SU-DHL-6 (cell line): Measurements from ENCODE around the gene TMEM109.

Experiments
- H2AFZ ChIP-seq: fragments of 200-600 bp; sonication (generic); 2 replicates; pipeline ENCODE4 v1.6.1; 2014; ENCODE audit warnings: low read depth, mild to moderate bottlenecking, moderate library complexity, mixed read lengths, antibody characterized with exemption, low read length; ENCODE audit not compliant: severe bottlenecking
- H3F3A ChIP-seq: fragments of 200-600 bp; shearing (Covaris generic); 2 replicates; pipeline ENCODE4 v1.6.0; 2016; ENCODE audit warnings: antibody characterized with exemption, mild to moderate bottlenecking; ENCODE audit not compliant: insufficient read depth
- H3K27ac ChIP-seq: fragments of 200-600 bp; sonication (generic); 2 replicates; pipeline ENCODE4 v1.5.1; 2016; ENCODE audit warnings: low read depth, mild to moderate bottlenecking, low read length, moderate library complexity, mixed read lengths
- H3K27me3 ChIP-seq: fragments of 200-600 bp; sonication (generic), shearing (Covaris generic); 2 replicates; pipeline ENCODE4 v1.6.0; 2014; ENCODE audit warnings: mild to moderate bottlenecking, low read length
- H3K36me3 ChIP-seq: fragments of 200-600 bp; sonication (generic); 2 replicates; pipeline ENCODE4 v1.6.1; 2014; ENCODE audit warnings: mild to moderate bottlenecking, low read length, mixed read lengths
- H3K4me2 ChIP-seq: fragments of 300-600, 200-600 bp; shearing (Covaris generic), sonication (generic); 2 replicates; pipeline ENCODE4 v1.6.0; 2014; ENCODE audit warnings: low read length, low read depth, mild to moderate bottlenecking; ENCODE audit not compliant: poor library complexity, severe bottlenecking
- H3K4me3 ChIP-seq: fragments of 200-600 bp; sonication (generic); 2 replicates; pipeline ENCODE4 v1.5.1; 2014; ENCODE audit warnings: antibody characterized with exemption, low read length, mild to moderate bottlenecking, mixed read lengths; ENCODE audit not compliant: insufficient read depth, poor library complexity, severe bottlenecking
- H3K79me2 ChIP-seq: fragments of 200-600 bp; sonication (generic); 2 replicates; pipeline ENCODE4 v1.6.1; 2014; ENCODE audit warnings: mild to moderate bottlenecking, low read length, moderate library complexity; ENCODE audit not compliant: insufficient read depth
- H3K9ac ChIP-seq: fragments of 200-600 bp; sonication (generic); 2 replicates; pipeline ENCODE4 v1.7.0; 2014; ENCODE audit warnings: mild to moderate bottlenecking, low read length
- H3K9me2 ChIP-seq: fragments of 200-600 bp; sonication (generic); replicated peaks from 2 replicates; pipeline ENCODE4 v1.6.1; 2014; ENCODE audit warnings: low read length; ENCODE audit not compliant: insufficient read depth
- H3K9me3 ChIP-seq: fragments of 200-600 bp; sonication (generic); 2 replicates; pipeline ENCODE4 v1.6.1; 2014; ENCODE audit warnings: low read length, mixed read lengths; ENCODE audit not compliant: insufficient read depth
- H4K20me1 ChIP-seq: fragments of 200-600 bp; sonication (generic); 2 replicates; pipeline ENCODE4 v1.6.1; 2014; ENCODE audit warnings: low read depth, mild to moderate bottlenecking, antibody characterized with exemption, low read length, moderate library complexity, mixed read lengths
- CTCF ChIP-seq: fragments of 200-600 bp; sonication (generic); IDR thresholded peaks from one replicate; pipeline ENCODE4 v1.5.1; 2017; ENCODE audit warnings: antibody characterized with exemption, mild to moderate bottlenecking, low read length, moderate library complexity; ENCODE audit not compliant: insufficient read depth, poor library complexity, severe bottlenecking
- EZH2phosphoT487 ChIP-seq: fragments of 200-600 bp; sonication (generic), shearing (Covaris generic); conservative IDR thresholded peaks from 2 replicates; pipeline ENCODE4 v1.6.1; 2018; ENCODE audit warnings: mild to moderate bottlenecking, antibody characterized with exemption, low read length, moderate library complexity, mixed read lengths

The TMEM109 gene

GRCh38 chr11:60872124-60872960 is 41.6 kb upstream of the TMEM109 start:
- H2AFZ ChIP-seq: no peak overlapping the region
- no peak overlapping the region for H3K27ac ChIP-seq
- H3K9me2 ChIP-seq: no peaks in the 10 kb centered on the region

GRCh38 chr11:60872961-60873524 is 40.9 kb upstream of the TMEM109 start:
- Histone ChIP-seq H3K9me2 (no peaks in the 10 kb centered on the region), H3K4me2 (no peak overlapping the region), H3K36me3 (no peaks in the 10 kb centered on the region; the same call in 1 of the 2 replicates), H3K27ac (no peak overlapping the region), H3K27me3 (no peaks in the 10 kb centered on the region), H4K20me1 (no peaks in the 10 kb centered on the region), H3K9ac (no peak overlapping the region), H3K79me2 (no peaks in the 10 kb centered on the region), H3F3A (no peaks in the 10 kb centered on the region), H3K4me3 (no peak overlapping the region), H3K9me3 (no peaks in the 10 kb centered on the region), H2AFZ (no peak overlapping the region)
- no peak for TF ChIP-seq EZH2phosphoT487
- no peak for TF ChIP-seq CTCF

More at GRCh38 chr11:60872124-60872960, 41.6 kb upstream of the TMEM109 start:
- Histone ChIP-seq H3F3A (no peaks in the 10 kb centered on the region), H4K20me1 (no peaks in the 10 kb centered on the region), H3K79me2 (no peaks in the 10 kb centered on the region), H3K36me3 (no peaks in the 10 kb centered on the region), H3K9me3 (no peaks in the 10 kb centered on the region), H3K9ac (no peak overlapping the region), H3K4me2 (no peak overlapping the region), H3K4me3 (no peak overlapping the region), H3K27me3 (no peaks in the 10 kb centered on the region)
- TF ChIP-seq EZH2phosphoT487 (no peak), CTCF (no peak)

GRCh38 chr11:60873533-60873932 is 40.4 kb upstream of the TMEM109 start:
- Histone ChIP-seq H3K27me3 (no peaks in the 10 kb centered on the region), H3K4me3 (no peak overlapping the region), H3K27ac (no peak overlapping the region), H3K36me3 (no peaks in the 10 kb centered on the region; the same call in 1 of the 2 replicates), H3K9me3 (no peaks in the 10 kb centered on the region), H3K4me2 (no peak overlapping the region), H2AFZ (no peak overlapping the region), H3K9ac (no peak overlapping the region), H3K9me2 (no peaks in the 10 kb centered on the region), H4K20me1 (no peaks in the 10 kb centered on the region), H3K79me2 (no peaks in the 10 kb centered on the region), H3F3A (no peaks in the 10 kb centered on the region)
- TF ChIP-seq CTCF (no peak), EZH2phosphoT487 (no peak)
